Stimulated activated CD8-positive, alpha-beta memory T cell treated with anti-CD3 and anti-CD28 coated beads, Interleukin-4, amount 100 ng/mL, for 48 hours (primary cell): Measurements from ENCODE around the gene DIO2.

Experiments used
- DNase-seq: peaks from one replicate; pipeline ENCODE4 v3.0.0-alpha.2; 2020

DIO2 gene

DNA sequence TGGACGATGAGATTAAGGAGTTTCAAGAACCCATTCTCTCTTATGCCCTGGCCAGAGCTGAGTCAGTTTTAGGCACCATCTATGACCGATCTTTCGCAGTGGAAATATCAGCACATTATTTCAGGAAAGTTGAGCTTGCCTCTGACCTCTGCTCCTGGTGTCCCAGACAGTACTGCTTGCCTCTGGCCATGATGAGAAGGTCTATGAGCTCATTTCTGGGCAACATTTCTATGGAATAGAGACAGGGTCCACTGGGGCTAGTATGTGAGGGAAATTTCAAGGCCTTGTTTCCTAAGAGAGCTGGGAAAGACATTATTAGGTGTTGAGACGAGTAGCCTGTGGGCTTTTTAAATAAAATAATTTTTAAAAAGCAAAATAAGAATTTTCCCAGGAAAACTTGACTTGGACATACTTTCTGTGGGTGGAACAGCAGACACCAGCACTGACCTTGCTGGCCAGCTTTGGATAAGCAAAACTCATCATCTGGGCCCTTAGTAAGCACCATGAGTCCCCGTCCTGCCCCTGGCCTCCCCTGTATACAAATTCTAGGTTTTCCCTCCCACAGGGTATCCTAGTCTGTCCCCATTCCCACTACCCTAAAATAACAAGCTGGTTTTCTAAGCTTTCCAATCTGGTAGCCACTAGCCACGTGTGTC is 43.4 kb downstream of the DIO2 start:
- DNase-seq, result no peak

DNA sequence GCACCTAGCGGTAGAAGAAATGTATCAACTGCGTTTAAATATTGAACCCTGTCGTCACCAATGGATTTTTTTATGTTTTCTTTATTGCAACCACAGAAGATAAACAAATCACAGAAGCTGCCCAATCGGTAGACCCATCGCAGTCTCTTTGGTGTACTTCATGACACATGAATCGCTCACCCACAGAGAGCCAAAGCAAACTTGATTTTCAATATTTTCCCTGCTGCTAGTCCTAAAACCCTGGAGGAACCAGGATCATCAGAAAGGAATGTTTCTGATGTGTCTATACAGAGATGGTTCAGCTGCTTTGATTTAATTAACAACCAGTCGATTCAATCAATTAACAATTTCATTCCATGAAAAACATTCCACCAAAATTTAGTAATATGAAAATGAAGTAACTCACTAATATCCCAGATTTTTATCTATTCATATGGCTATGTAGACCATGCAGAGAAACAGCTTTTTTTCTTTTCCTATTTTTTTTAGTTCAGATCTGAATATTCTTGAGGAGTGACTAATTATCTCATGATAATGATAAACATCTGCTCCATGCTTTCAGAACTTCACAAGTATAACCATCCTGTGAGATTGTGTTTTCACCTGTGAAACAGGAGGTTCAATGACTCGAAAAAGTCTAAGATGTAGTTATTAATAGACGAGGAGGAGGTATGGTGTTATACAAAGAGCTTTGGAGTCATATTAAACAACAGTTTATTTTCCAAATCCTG is 46.1 kb downstream of the DIO2 start:
- DNase-seq, result no peak

DNA sequence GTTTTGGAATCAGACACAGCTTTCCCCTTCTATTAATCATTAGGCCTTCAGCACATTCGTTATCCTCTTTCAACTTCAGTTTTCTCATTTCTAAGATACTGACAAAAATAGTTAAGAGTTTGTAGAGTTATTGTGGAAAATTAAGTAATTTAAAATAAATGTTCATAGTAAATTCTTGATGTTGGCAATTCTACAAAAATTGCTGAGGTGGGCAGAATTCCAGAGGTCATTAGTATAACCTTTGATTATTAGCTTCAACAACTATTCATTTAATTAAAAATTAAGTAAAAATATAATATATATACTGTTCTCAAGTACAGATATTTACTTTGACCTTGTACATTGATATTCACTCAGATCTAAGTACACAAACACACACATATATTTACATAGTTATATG is 58.5 kb downstream of the DIO2 start:
- DNase-seq, result no peak

DNA sequence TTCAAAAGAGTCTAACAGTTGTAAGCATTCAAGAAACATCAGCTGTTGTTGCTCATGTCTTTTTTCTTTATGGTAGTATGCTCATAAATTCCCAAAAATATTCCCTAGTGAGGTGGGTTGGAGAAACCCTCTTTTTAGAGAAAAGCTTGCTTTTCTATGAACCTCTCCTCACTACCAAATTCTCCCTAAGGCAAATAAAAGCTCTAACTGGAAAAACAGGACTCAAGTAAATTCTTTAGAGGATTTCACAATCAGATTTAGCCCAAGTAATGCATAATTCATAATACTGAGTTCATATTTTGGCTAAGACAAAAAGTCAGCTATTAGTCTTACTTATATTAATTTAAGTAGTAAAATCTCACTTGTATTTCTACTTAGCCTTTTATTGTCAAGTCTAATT is 59.1 kb downstream of the DIO2 start:
- DNase-seq, result no peak

DNA sequence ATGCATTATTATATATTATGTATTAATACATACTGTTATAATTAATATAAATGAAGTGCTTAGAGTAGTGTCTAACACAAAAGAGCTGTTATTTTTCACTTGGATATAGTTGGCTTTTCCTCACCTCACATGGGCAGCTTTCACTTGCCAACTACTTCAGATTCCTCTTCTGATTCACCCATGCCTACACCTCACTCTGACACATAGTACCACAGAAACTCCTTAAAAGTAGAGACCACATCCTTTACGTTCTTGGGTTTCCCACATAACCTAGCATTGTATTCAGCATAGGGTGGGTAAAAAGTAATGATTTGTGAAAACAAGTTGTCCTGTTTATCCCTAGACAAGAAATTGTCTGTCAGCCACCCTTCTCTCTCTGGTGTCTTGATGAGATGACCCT is 61.0 kb downstream of the DIO2 start:
- DNase-seq, result no peak
